Ovary (tissue), 3 donors: ENCODE data around the gene RAET1G.

ENCODE experiments used
- EP300 ChIP-seq: sonication (generic); formaldehyde crosslinking; IDR thresholded peaks from one replicate; pipeline ENCODE4 v1.6.1; 2017; ENCODE audit warnings: antibody characterized with exemption
- POLR2A ChIP-seq: fragments of 450-650 bp; IDR thresholded peaks from one replicate; pipeline ENCODE4 v1.6.1; 2017; ENCODE audit warnings: antibody characterized with exemption, mild to moderate bottlenecking, moderate library complexity
- TF ChIP-seq, protein P1 (sequence below), 3 donors: fragments of 450-650 bp in 2 of 3; fragments of 200-600 bp in 1 of 3; IDR thresholded peaks; one replicate each; pipeline versions ENCODE4 v1.5.1 to v1.8.0; 2016 to 2022; ENCODE audit warnings: antibody characterized with exemption in 3 of 3, mild to moderate bottlenecking in 1 of 3
- donor health status: DM: no; HTN: no; CAD: no.

- TF ChIP-seq, protein P1, sequence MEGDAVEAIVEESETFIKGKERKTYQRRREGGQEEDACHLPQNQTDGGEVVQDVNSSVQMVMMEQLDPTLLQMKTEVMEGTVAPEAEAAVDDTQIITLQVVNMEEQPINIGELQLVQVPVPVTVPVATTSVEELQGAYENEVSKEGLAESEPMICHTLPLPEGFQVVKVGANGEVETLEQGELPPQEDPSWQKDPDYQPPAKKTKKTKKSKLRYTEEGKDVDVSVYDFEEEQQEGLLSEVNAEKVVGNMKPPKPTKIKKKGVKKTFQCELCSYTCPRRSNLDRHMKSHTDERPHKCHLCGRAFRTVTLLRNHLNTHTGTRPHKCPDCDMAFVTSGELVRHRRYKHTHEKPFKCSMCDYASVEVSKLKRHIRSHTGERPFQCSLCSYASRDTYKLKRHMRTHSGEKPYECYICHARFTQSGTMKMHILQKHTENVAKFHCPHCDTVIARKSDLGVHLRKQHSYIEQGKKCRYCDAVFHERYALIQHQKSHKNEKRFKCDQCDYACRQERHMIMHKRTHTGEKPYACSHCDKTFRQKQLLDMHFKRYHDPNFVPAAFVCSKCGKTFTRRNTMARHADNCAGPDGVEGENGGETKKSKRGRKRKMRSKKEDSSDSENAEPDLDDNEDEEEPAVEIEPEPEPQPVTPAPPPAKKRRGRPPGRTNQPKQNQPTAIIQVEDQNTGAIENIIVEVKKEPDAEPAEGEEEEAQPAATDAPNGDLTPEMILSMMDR (IDR thresholded peaks at IDR 0.05), result no peak
- TF ChIP-seq EP300 (no peak), POLR2A (no peak)
These were observed 40.2 kb upstream of the RAET1G start for GRCh38 chr6:149963212-149963461.
